DMS153 treated with DMSO at 0.1 percent for 48 hours (cell line): Measurements from ENCODE around the gene GPR149.
"Not testable (repeated sequence)": the region's sequence is repeated elsewhere in the genome, so short reads cannot be mapped to it uniquely, and the experiment has no call there.

Experiments
- DNase-seq: peaks from one replicate; lab custom pipeline; 2025; ENCODE audit not compliant: unreplicated experiment; lab: John Stamatoyannopoulos, UW

GPR149 gene

GRCh38 chr3:154430014-154430413, at the start of gene GPR149:
TSS of gene GPR149 (minus strand) at chr3:154430190. CDS start at chr3:154429615, 575 bp downstream.
- no peak for DNase-seq

GRCh38 chr3:154473769-154474168, 43.8 kb upstream of the GPR149 start:
- no peak for DNase-seq

GRCh38 chr3:154469585-154469984, 39.6 kb upstream of the GPR149 start:
- no peak for DNase-seq

GRCh38 chr3:154464440-154465190, 34.6 kb upstream of the GPR149 start:
- DNase-seq = no peak

- DNase-seq = no peak
Observed at GRCh38 chr3:154458560-154458959, 28.6 kb upstream of the GPR149 start.

GRCh38 chr3:154439081-154439480, 9.1 kb upstream of the GPR149 start:
- DNase-seq = not testable (repeated sequence)

GRCh38 chr3:154431043-154431442, 1.1 kb upstream of the GPR149 start:
- DNase-seq = no peak

GRCh38 chr3:154428286-154429206, 1.4 kb downstream of the GPR149 start:
- DNase-seq = no peak

GRCh38 chr3:154427685-154428285, 2.2 kb downstream of the GPR149 start:
- DNase-seq = no peak

- DNase-seq = no peak
Observed at GRCh38 chr3:154422694-154423093, 7.3 kb downstream of the GPR149 start.

- no peak for DNase-seq
Observed at GRCh38 chr3:154421083-154421482, 8.9 kb downstream of the GPR149 start.

- no peak for DNase-seq
Observed at GRCh38 chr3:154398084-154398967, 31.7 kb downstream of the GPR149 start.

GRCh38 chr3:154389861-154390260, 40.1 kb downstream of the GPR149 start:
- no peak for DNase-seq

GRCh38 chr3:154384479-154384878, 45.5 kb downstream of the GPR149 start:
- no peak for DNase-seq

- DNase-seq = no peak
Observed at GRCh38 chr3:154378311-154378710, 51.7 kb downstream of the GPR149 start.

- DNase-seq = no peak
Observed at GRCh38 chr3:154367221-154367620, 62.8 kb downstream of the GPR149 start.

- no peak for DNase-seq
Observed at GRCh38 chr3:154364849-154365248, 65.1 kb downstream of the GPR149 start.

GRCh38 chr3:154361099-154361498, 68.9 kb downstream of the GPR149 start:
- DNase-seq = no peak

GRCh38 chr3:154356009-154356408, 74.0 kb downstream of the GPR149 start:
- DNase-seq = no peak

- DNase-seq = no peak
Observed at GRCh38 chr3:154349223-154349622, 80.8 kb downstream of the GPR149 start.
